Epithelial cell of proximal tubule (primary cell): ENCODE measurements around the gene TOX2. TPM values are rescaled to one million over a fixed set of nuclear protein-coding genes. Genes with fewer than 3 reads are reported as not detected.
A peak's percentile ranks its signal among the peaks of the same experiment; 100 is the strongest.

Experiments used
- DNase-seq: peaks from one replicate; pipeline ENCODE4 v3.0.0-alpha.2; 2011; ENCODE audit warnings: low read depth
- H3K4me3 ChIP-seq: 2 replicates; pipeline ENCODE4 v1.5.1; 2011; ENCODE audit warnings: low read depth, mild to moderate bottlenecking, low read length
- CTCF ChIP-seq: conservative IDR thresholded peaks from 2 replicates; pipeline ENCODE4 v1.5.1; 2012; ENCODE audit warnings: low read depth, mild to moderate bottlenecking, low read length
- total RNA-seq: library from RNA; depleted of rRNA; stranded (reverse); fragments of >200 nt; gene quantifications from 2 replicates; pipeline ENCODE4 v1.2.3, GENCODE V29; 2015

The TOX2 gene
- total RNA-seq, 1 donor from 2014 or later: 2.5 TPM

- H3K4me3 ChIP-seq: no peak overlapping the region
- peak; percentile 15 for DNase-seq
- TF ChIP-seq CTCF: no peak
Observed at GRCh38 chr20:44074252-44075151, 159.8 kb downstream of the TOX2 start.

GRCh38 chr20:44075191-44075949, 160.7 kb downstream of the TOX2 start:
- H3K4me3 ChIP-seq: no peak overlapping the region
- TF ChIP-seq CTCF: no peak
- DNase-seq: no peak

GRCh38 chr20:44075950-44076232, 161.2 kb downstream of the TOX2 start:
- no peak for TF ChIP-seq CTCF
- no peak for DNase-seq
- no peak overlapping the region for H3K4me3 ChIP-seq

GRCh38 chr20:44079291-44079690, 164.6 kb downstream of the TOX2 start:
- H3K4me3 ChIP-seq: no peak overlapping the region
- DNase-seq: no peak
- TF ChIP-seq CTCF: no peak

GRCh38 chr20:44080064-44080463, 165.4 kb downstream of the TOX2 start:
- no peak for TF ChIP-seq CTCF
- no peak for DNase-seq
- no peak overlapping the region for H3K4me3 ChIP-seq

- TF ChIP-seq CTCF: peak; percentile 98
- H3K4me3 ChIP-seq: no peak overlapping the region
- no peak for DNase-seq
Observed at GRCh38 chr20:44080646-44081267, 166.1 kb downstream of the TOX2 start.
